SK-N-SH (cell line): ENCODE data around the gene CEP152.

Experiments
- CTCF ChIP-seq: fragments of 200-600 bp; sonication (generic); IDR thresholded peaks from 2 replicates; pipeline ENCODE4 v1.6.1; 2017; ENCODE audit warnings: antibody characterized with exemption, mild to moderate bottlenecking, moderate library complexity
- POLR2AphosphoS5 ChIP-seq: IDR thresholded peaks from 2 replicates; pipeline ENCODE4 v1.6.1; 2012; ENCODE audit warnings: low read depth, low read length

DNA sequence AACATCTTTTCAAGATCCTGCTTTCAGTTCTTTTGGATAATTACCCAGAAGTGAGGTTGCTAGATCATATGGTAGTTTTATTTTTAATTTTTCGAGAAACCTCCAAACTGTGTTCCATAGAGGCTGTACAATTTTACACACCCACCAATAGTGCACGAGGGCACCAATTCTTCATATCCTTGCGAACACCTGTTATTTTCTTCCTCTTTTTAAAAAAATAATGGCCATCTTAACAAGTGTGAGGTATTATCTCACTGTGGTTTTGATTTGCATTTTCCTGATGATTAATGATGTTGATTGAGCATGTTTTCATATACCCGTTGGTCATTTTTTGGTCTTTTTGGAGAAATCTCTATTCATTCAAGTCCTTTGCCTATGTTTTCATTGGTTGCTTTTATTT is 17.6 kb upstream of the CEP152 start:
- no peak for TF ChIP-seq CTCF
- no peak for TF ChIP-seq POLR2AphosphoS5
